ENCODE data around the gene RUBCN. TPM values are rescaled to one million over a fixed set of nuclear protein-coding genes. Genes with fewer than 3 reads are reported as not detected.

RUBCN gene
- total and polyA plus RNA-seq, 9 of the 15 experiments (the other 6 are each of a cell fraction or from before 2014, with no cell fraction given): 8.4 to 24.0 (median 11.9) TPM

DNA sequence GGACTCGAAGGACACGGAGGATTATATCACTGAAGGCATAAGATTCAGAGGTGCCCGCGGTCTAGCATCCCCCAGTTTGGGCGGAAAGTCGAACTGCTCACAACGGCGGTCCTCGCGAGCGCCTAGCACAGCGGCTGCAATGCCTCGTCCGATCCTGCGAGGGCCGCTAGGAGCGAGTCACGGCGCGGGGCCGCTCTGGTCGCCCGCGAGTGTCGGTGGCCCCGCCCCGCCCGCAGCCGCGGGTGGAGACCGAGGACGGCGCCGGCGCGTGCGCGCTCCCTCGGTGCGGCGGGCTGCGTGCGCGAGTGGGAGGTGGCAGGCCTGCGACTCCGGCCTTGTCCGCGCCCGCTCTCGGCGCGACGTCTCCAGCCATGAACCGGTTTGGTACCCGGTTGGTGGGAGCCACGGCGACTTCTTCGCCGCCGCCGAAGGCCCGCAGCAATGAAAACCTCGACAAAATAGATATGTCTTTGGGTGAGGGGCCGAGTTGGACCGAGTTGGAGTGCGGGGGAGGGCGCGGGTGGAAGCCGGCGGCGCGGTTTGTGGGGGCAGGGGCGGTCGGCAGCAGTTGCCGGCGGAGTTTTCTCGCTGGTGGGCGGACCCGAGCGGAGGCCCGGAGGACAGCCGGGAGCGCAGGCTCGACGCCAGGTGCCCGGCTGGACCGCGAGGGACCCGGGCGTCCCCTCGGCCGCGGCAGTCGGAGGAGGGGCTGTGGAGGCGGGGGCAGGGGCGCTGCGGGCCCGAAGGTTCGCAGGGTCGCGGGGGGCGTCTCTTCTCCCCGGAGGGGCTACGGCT lies 13.1 kb upstream of the RUBCN start, which contains the start of gene FYTTD1 (continued):
- TF ChIP-seq, protein P1, sequence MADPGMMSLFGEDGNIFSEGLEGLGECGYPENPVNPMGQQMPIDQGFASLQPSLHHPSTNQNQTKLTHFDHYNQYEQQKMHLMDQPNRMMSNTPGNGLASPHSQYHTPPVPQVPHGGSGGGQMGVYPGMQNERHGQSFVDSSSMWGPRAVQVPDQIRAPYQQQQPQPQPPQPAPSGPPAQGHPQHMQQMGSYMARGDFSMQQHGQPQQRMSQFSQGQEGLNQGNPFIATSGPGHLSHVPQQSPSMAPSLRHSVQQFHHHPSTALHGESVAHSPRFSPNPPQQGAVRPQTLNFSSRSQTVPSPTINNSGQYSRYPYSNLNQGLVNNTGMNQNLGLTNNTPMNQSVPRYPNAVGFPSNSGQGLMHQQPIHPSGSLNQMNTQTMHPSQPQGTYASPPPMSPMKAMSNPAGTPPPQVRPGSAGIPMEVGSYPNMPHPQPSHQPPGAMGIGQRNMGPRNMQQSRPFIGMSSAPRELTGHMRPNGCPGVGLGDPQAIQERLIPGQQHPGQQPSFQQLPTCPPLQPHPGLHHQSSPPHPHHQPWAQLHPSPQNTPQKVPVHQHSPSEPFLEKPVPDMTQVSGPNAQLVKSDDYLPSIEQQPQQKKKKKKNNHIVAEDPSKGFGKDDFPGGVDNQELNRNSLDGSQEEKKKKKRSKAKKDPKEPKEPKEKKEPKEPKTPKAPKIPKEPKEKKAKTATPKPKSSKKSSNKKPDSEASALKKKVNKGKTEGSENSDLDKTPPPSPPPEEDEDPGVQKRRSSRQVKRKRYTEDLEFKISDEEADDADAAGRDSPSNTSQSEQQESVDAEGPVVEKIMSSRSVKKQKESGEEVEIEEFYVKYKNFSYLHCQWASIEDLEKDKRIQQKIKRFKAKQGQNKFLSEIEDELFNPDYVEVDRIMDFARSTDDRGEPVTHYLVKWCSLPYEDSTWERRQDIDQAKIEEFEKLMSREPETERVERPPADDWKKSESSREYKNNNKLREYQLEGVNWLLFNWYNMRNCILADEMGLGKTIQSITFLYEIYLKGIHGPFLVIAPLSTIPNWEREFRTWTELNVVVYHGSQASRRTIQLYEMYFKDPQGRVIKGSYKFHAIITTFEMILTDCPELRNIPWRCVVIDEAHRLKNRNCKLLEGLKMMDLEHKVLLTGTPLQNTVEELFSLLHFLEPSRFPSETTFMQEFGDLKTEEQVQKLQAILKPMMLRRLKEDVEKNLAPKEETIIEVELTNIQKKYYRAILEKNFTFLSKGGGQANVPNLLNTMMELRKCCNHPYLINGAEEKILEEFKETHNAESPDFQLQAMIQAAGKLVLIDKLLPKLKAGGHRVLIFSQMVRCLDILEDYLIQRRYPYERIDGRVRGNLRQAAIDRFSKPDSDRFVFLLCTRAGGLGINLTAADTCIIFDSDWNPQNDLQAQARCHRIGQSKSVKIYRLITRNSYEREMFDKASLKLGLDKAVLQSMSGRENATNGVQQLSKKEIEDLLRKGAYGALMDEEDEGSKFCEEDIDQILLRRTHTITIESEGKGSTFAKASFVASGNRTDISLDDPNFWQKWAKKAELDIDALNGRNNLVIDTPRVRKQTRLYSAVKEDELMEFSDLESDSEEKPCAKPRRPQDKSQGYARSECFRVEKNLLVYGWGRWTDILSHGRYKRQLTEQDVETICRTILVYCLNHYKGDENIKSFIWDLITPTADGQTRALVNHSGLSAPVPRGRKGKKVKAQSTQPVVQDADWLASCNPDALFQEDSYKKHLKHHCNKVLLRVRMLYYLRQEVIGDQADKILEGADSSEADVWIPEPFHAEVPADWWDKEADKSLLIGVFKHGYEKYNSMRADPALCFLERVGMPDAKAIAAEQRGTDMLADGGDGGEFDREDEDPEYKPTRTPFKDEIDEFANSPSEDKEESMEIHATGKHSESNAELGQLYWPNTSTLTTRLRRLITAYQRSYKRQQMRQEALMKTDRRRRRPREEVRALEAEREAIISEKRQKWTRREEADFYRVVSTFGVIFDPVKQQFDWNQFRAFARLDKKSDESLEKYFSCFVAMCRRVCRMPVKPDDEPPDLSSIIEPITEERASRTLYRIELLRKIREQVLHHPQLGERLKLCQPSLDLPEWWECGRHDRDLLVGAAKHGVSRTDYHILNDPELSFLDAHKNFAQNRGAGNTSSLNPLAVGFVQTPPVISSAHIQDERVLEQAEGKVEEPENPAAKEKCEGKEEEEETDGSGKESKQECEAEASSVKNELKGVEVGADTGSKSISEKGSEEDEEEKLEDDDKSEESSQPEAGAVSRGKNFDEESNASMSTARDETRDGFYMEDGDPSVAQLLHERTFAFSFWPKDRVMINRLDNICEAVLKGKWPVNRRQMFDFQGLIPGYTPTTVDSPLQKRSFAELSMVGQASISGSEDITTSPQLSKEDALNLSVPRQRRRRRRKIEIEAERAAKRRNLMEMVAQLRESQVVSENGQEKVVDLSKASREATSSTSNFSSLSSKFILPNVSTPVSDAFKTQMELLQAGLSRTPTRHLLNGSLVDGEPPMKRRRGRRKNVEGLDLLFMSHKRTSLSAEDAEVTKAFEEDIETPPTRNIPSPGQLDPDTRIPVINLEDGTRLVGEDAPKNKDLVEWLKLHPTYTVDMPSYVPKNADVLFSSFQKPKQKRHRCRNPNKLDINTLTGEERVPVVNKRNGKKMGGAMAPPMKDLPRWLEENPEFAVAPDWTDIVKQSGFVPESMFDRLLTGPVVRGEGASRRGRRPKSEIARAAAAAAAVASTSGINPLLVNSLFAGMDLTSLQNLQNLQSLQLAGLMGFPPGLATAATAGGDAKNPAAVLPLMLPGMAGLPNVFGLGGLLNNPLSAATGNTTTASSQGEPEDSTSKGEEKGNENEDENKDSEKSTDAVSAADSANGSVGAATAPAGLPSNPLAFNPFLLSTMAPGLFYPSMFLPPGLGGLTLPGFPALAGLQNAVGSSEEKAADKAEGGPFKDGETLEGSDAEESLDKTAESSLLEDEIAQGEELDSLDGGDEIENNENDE (IDR thresholded peaks at IDR 0.05; ENCODE audit: low read depth, low read length): no peak
- TF ChIP-seq LARP7 (IDR thresholded peaks at IDR 0.05): no peak
- TF ChIP-seq CHD4 (IDR thresholded peaks at IDR 0.05; ENCODE audit: insufficient read depth, insufficient replicate concordance, low read depth, low read length, poor library complexity, severe bottlenecking): no peak
- peak; percentile 69 to 91 for TF ChIP-seq MAZ (CRISPR knock-in tag; conservative IDR thresholded peaks at IDR 0.05 in 1 of 2, IDR thresholded peaks at IDR 0.05 in 1 of 2)
- no peak for TF ChIP-seq HDGF (IDR thresholded peaks at IDR 0.05)
- peak; percentile 28 to 31; a peak in 2 of 4 replicates for TF ChIP-seq RAD21 (CRISPR knock-in tag; conservative IDR thresholded peaks at IDR 0.05 in 1 of 2, IDR thresholded peaks at IDR 0.05 in 1 of 2)
- TF ChIP-seq ZNF589 (CRISPR knock-in tag; IDR thresholded peaks at IDR 0.05; ENCODE audit: low read depth): peak; percentile 60; the same call in 1 of the 2 replicates
- TF ChIP-seq KHSRP (IDR thresholded peaks at IDR 0.05): no peak
- TF ChIP-seq, protein P2, sequence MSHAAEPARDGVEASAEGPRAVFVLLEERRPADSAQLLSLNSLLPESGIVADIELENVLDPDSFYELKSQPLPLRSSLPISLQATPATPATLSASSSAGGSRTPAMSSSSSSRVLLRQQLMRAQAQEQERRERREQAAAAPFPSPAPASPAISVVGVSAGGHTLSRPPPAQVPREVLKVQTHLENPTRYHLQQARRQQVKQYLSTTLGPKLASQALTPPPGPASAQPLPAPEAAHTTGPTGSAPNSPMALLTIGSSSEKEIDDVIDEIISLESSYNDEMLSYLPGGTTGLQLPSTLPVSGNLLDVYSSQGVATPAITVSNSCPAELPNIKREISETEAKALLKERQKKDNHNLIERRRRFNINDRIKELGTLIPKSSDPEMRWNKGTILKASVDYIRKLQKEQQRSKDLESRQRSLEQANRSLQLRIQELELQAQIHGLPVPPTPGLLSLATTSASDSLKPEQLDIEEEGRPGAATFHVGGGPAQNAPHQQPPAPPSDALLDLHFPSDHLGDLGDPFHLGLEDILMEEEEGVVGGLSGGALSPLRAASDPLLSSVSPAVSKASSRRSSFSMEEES (CRISPR knock-in tag; IDR thresholded peaks at IDR 0.05): no peak
- TF ChIP-seq ZKSCAN3 (CRISPR knock-in tag; IDR thresholded peaks at IDR 0.05): no peak
- TF ChIP-seq ZNF561 (CRISPR knock-in tag; conservative IDR thresholded peaks at IDR 0.05): no peak
- no peak for TF ChIP-seq ZNF408 (CRISPR knock-in tag; IDR thresholded peaks at IDR 0.05; ENCODE audit: low read depth)
- TF ChIP-seq HMG20B (CRISPR knock-in tag; IDR thresholded peaks at IDR 0.05): no peak
- TF ChIP-seq, protein P3, sequence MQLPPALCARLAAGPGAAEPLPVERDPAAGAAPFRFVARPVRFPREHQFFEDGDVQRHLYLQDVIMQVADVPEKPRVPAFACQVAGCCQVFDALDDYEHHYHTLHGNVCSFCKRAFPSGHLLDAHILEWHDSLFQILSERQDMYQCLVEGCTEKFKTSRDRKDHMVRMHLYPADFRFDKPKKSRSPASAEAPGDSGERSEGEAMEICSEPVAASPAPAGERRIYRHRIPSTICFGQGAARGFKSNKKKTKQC (CRISPR knock-in tag; IDR thresholded peaks at IDR 0.05): peak; percentile 20; the same call in 1 of the 2 replicates
